Endothelial cell (in vitro differentiated cells): ENCODE data around the gene KLF16. TPM values are rescaled to one million over a fixed set of nuclear protein-coding genes. Genes with fewer than 3 reads are reported as not detected.

Source experiments
- DNase-seq: peaks from one replicate; pipeline ENCODE4 v3.0.0; 2021; ENCODE audit warnings: low spot score
- H3K27ac Mint-ChIP-seq: one replicate; pipeline ENCODE4 v1.8.0; 2021; ENCODE audit warnings: mixed read lengths, inconsistent platforms; ENCODE audit not compliant: unreplicated experiment
- H3K27me3 Mint-ChIP-seq: one replicate; pipeline ENCODE4 v1.8.0; 2021; ENCODE audit warnings: mild to moderate bottlenecking, moderate library complexity, mixed read lengths, inconsistent platforms; ENCODE audit not compliant: unreplicated experiment
- H3K36me3 Mint-ChIP-seq: one replicate; pipeline ENCODE4 v1.8.0; 2021; ENCODE audit warnings: mild to moderate bottlenecking, low read depth, mixed read lengths, inconsistent platforms; ENCODE audit not compliant: unreplicated experiment
- H3K4me1 Mint-ChIP-seq: one replicate; pipeline ENCODE4 v1.8.0; 2021; ENCODE audit warnings: mild to moderate bottlenecking, mixed read lengths, inconsistent platforms; ENCODE audit not compliant: unreplicated experiment
- H3K4me3 Mint-ChIP-seq: one replicate; pipeline ENCODE4 v1.8.0; 2021; ENCODE audit warnings: mild to moderate bottlenecking, mixed read lengths, inconsistent platforms; ENCODE audit not compliant: unreplicated experiment
- H3K9me3 Mint-ChIP-seq: one replicate; pipeline ENCODE4 v1.8.0; 2021; ENCODE audit warnings: mixed read lengths, inconsistent platforms; ENCODE audit not compliant: unreplicated experiment
- total RNA-seq: library from RNA; stranded (reverse); fragmentation: NEBNext Ultra II Directional; extraction: Animal tissue kit (Norgen Biotek cat#: 25700); gene quantifications from one replicate; pipeline ENCODE4 v1.2.1, GENCODE V29; 2021; ENCODE audit not compliant: unreplicated experiment
- TF ChIP-seq, protein P1 (sequence below): fragments of 200-600 bp; sonication (generic); IDR thresholded peaks from one replicate; pipeline ENCODE4 v1.5.0; 2021; ENCODE audit warnings: antibody characterized with exemption; ENCODE audit not compliant: unreplicated experiment

KLF16 gene
- total RNA-seq, 1 donor from 2014 or later: 19.9 TPM

DNA sequence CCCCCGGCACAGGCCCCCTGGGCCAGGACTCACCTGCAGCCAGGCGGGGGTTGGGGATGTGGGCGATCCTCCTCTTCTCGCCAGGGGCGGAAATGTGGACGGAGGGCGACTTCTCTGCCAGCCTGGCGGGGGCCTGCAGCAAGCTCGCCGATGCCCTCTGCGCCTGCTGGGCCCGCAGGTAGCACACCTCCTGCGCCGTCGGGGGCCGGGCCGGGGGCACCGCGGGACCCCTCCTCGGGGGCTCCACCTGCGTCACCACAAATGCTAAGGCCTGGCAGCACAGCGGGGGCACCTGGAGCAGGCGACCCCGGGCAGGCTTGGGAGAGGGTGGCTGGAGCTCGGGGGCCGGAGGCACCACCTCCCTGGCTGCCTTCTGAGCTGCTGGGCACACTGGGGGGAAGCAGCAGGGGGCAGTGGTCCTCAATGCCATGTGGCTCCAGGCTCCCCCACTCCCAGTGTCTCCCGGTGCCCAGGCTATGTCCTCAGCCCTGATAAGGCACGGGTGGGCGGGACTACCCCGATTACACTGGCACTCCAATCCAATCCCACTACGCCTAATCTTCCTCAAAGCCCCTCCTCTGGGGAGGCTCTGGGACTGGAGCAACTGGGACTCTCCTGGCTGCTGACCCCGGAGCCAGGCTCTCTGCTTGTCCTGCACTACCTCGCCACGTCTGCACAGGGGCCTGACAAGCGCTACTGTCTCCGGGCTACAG lies 39.7 kb downstream of the KLF16 start:
- H3K36me3 Mint-ChIP-seq: peaks cover 12% of the 10 kb centered on the region
- DNase-seq: no peak
- H3K4me3 Mint-ChIP-seq: no peak overlapping the region
- H3K4me1 Mint-ChIP-seq: peaks cover 5% of the 10 kb centered on the region
- no peak overlapping the region for H3K27ac Mint-ChIP-seq
- H3K27me3 Mint-ChIP-seq: peaks cover 9% of the 10 kb centered on the region
- TF ChIP-seq, protein P1, sequence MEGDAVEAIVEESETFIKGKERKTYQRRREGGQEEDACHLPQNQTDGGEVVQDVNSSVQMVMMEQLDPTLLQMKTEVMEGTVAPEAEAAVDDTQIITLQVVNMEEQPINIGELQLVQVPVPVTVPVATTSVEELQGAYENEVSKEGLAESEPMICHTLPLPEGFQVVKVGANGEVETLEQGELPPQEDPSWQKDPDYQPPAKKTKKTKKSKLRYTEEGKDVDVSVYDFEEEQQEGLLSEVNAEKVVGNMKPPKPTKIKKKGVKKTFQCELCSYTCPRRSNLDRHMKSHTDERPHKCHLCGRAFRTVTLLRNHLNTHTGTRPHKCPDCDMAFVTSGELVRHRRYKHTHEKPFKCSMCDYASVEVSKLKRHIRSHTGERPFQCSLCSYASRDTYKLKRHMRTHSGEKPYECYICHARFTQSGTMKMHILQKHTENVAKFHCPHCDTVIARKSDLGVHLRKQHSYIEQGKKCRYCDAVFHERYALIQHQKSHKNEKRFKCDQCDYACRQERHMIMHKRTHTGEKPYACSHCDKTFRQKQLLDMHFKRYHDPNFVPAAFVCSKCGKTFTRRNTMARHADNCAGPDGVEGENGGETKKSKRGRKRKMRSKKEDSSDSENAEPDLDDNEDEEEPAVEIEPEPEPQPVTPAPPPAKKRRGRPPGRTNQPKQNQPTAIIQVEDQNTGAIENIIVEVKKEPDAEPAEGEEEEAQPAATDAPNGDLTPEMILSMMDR: no peak
- no peaks in the 10 kb centered on the region for H3K9me3 Mint-ChIP-seq

- H3K4me3 Mint-ChIP-seq: no peak overlapping the region
- TF ChIP-seq, protein P1: no peak
Measured at GRCh38 chr19:1823020-1823419, 40.4 kb downstream of the KLF16 start.

DNA sequence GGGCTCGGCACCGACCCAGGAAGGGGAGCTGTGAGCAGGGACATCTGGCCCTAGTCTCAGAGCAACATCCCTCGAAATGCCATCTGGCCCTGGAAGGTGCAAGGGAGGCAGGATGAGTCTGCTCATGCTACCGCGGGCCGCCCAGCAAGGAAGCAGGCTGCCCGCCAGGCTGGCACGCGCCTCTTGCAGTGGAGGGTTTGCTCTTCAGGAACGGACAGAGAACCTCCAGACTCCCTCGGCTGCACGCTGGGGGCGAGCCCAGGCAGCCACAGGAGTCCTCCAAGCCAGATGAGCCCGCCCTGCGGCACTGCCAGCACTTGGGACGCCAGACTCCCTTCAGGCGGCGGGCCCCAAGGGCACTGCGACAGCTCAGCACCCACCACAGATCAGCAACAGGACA lies 41.2 kb downstream of the KLF16 start:
- Mint-ChIP-seq H3K27ac (no peak overlapping the region), H3K36me3 (peaks cover 12% of the 10 kb centered on the region), H3K4me1 (peaks cover 5% of the 10 kb centered on the region), H3K4me3 (no peak overlapping the region), H3K27me3 (peaks cover 11% of the 10 kb centered on the region), H3K9me3 (no peaks in the 10 kb centered on the region)
- TF ChIP-seq, protein P1: no peak
- no peak for DNase-seq

More at GRCh38 chr19:1823020-1823419, 40.4 kb downstream of the KLF16 start:
- Mint-ChIP-seq H3K36me3 (peaks cover 12% of the 10 kb centered on the region), H3K9me3 (no peaks in the 10 kb centered on the region), H3K27me3 (peaks cover 10% of the 10 kb centered on the region), H3K4me1 (peaks cover 5% of the 10 kb centered on the region), H3K27ac (no peak overlapping the region)
- DNase-seq: no peak

- no peak for DNase-seq
- peaks cover 11% of the 10 kb centered on the region for H3K27me3 Mint-ChIP-seq
- H3K4me3 Mint-ChIP-seq: no peak overlapping the region
- peaks cover 2% of the 10 kb centered on the region for H3K4me1 Mint-ChIP-seq
- no peak overlapping the region for H3K27ac Mint-ChIP-seq
- TF ChIP-seq, protein P1: no peak
- no peaks in the 10 kb centered on the region for H3K9me3 Mint-ChIP-seq
- peaks cover 9% of the 10 kb centered on the region for H3K36me3 Mint-ChIP-seq
Measured at GRCh38 chr19:1819341-1820255, 43.8 kb downstream of the KLF16 start.
